Measurements from ENCODE around the gene ROR2. TPM values are rescaled to one million over a fixed set of nuclear protein-coding genes. Genes with fewer than 3 reads are reported as not detected.

The ROR2 gene
- total RNA-seq, 1 experiment from 2014 or later = 5.9 TPM

- Histone ChIP-seq H3K9me3 (ENCODE audit: control insufficient read depth, insufficient read depth, low read depth, low read length) (no peaks in the 10 kb centered on the region), H3K4me3 (ENCODE audit: low read depth in 2 of 2, low read length in 2 of 2) (no peak overlapping the region), H3K4me1 (ENCODE audit: control insufficient read depth, insufficient read depth, low read length) (no peaks in the 10 kb centered on the region), H3K27ac (ENCODE audit: low read length) (no peak overlapping the region), H3K36me3 (ENCODE audit: control insufficient read depth, insufficient read depth, low read length) (no peaks in the 10 kb centered on the region), H3K27me3 (ENCODE audit: control insufficient read depth, insufficient read depth, low read length) (no peaks in the 10 kb centered on the region)
- ATAC-seq (no peak), DNase-seq (ENCODE audit: low read depth, low spot score) (no peak)
- ChIA-PET CTCF (no interaction called here), POLR2A (no interaction called here)
- TF ChIP-seq SIN3A (IDR thresholded peaks at IDR 0.05; ENCODE audit: borderline replicate concordance, insufficient read depth, low read depth, low read length) = no peak
- no peak for TF ChIP-seq POLR2AphosphoS5 (IDR thresholded peaks at IDR 0.05; ENCODE audit: low read depth, low read length)
- no peak for TF ChIP-seq REST (IDR thresholded peaks at IDR 0.05; ENCODE audit: insufficient read depth in 1 of 2, low read depth in 2 of 2, low read length in 1 of 2)
- TF ChIP-seq CTCF (IDR thresholded peaks at IDR 0.05) = no peak
- no peak for TF ChIP-seq TCF7L2 (IDR thresholded peaks at IDR 0.05; ENCODE audit: low read depth, low read length)
- BruUV-seq (replicated peaks) = no TSS peak
- intact Hi-C loops (cut with micrococcal nuclease; ENCODE audit: unreplicated experiment) = no loop called here
- in situ Hi-C loops (cut with HindIII; ENCODE audit: low pct_unique_long_range_greater_than_20kb, low sequenced_read_pairs) = no loop called here
Measured at GRCh38 chr9:91882627-91883026, 67.4 kb downstream of the ROR2 start.

GRCh38 chr9:91880378-91880972 is 69.6 kb downstream of the ROR2 start:
- H3K4me1 ChIP-seq (ENCODE audit: control insufficient read depth, insufficient read depth, low read length) = no peaks in the 10 kb centered on the region
- in situ Hi-C loops (cut with HindIII; ENCODE audit: low pct_unique_long_range_greater_than_20kb, low sequenced_read_pairs) (no loop called here), intact Hi-C loops (cut with micrococcal nuclease; ENCODE audit: unreplicated experiment) (no loop called here)
- no TSS peak for BruUV-seq (replicated peaks)
- ATAC-seq = no peak
- H3K36me3 ChIP-seq (ENCODE audit: control insufficient read depth, insufficient read depth, low read length) = no peaks in the 10 kb centered on the region
- ChIA-PET CTCF (no interaction called here), POLR2A (no interaction called here)
- no peak for TF ChIP-seq TCF7L2 (IDR thresholded peaks at IDR 0.05; ENCODE audit: low read depth, low read length)
- no peak for TF ChIP-seq CTCF (IDR thresholded peaks at IDR 0.05)
- no peak for TF ChIP-seq SIN3A (IDR thresholded peaks at IDR 0.05; ENCODE audit: borderline replicate concordance, insufficient read depth, low read depth, low read length)
- no peak for TF ChIP-seq REST (IDR thresholded peaks at IDR 0.05; ENCODE audit: insufficient read depth in 1 of 2, low read depth in 2 of 2, low read length in 1 of 2)
- TF ChIP-seq POLR2AphosphoS5 (IDR thresholded peaks at IDR 0.05; ENCODE audit: low read depth, low read length) = no peak
- H3K27me3 ChIP-seq (ENCODE audit: control insufficient read depth, insufficient read depth, low read length) = no peaks in the 10 kb centered on the region
- H3K4me3 ChIP-seq (ENCODE audit: low read depth in 2 of 2, low read length in 2 of 2) = no peak overlapping the region
- no peak overlapping the region for H3K27ac ChIP-seq (ENCODE audit: low read length)
- no peaks in the 10 kb centered on the region for H3K9me3 ChIP-seq (ENCODE audit: control insufficient read depth, insufficient read depth, low read depth, low read length)
- DNase-seq (ENCODE audit: low read depth, low spot score) = no peak

All from Panc1 (cell line).